ENCODE data around the gene PISD.

PISD gene

GRCh38 chr22:31579835-31580242 is 82.2 kb downstream of the PISD start:
- no peak overlapping the region for H3K4me3 ChIP-seq (ENCODE audit: low read depth in 1 of 2, low read length in 2 of 2)
- peaks cover 2 to 31% of the 10 kb centered on the region in 2 donors for H3K36me3 ChIP-seq (ENCODE audit: control insufficient read depth in 1 of 2, insufficient read depth in 2 of 2, low read length in 2 of 2)
- H3K4me1 ChIP-seq (ENCODE audit: control insufficient read depth in 1 of 2, insufficient read depth in 2 of 2, low read length in 2 of 2), result no peaks in the 10 kb centered on the region
- H3K27me3 ChIP-seq (ENCODE audit: low read depth, low read length), result no peaks in the 10 kb centered on the region
- no peak overlapping the region for H3K27ac ChIP-seq (ENCODE audit: low read length)
- no peaks in the 10 kb centered on the region for H3K9me3 ChIP-seq (ENCODE audit: control insufficient read depth in 1 of 2, low read length in 2 of 2)

GRCh38 chr22:31578171-31578570 is 83.8 kb downstream of the PISD start:
- H3K9me3 ChIP-seq (ENCODE audit: control insufficient read depth in 1 of 2, low read length in 2 of 2), result no peaks in the 10 kb centered on the region
- H3K27me3 ChIP-seq (ENCODE audit: low read depth, low read length), result no peaks in the 10 kb centered on the region
- H3K36me3 ChIP-seq (ENCODE audit: control insufficient read depth in 1 of 2, insufficient read depth in 2 of 2, low read length in 2 of 2), result peaks cover 5 to 34% of the 10 kb centered on the region in 2 donors
- no peak overlapping the region for H3K4me3 ChIP-seq (ENCODE audit: low read depth in 1 of 2, low read length in 2 of 2)
- H3K4me1 ChIP-seq (ENCODE audit: control insufficient read depth in 1 of 2, insufficient read depth in 2 of 2, low read length in 2 of 2), result no peaks in the 10 kb centered on the region
- no peak overlapping the region for H3K27ac ChIP-seq (ENCODE audit: low read length)

DNA sequence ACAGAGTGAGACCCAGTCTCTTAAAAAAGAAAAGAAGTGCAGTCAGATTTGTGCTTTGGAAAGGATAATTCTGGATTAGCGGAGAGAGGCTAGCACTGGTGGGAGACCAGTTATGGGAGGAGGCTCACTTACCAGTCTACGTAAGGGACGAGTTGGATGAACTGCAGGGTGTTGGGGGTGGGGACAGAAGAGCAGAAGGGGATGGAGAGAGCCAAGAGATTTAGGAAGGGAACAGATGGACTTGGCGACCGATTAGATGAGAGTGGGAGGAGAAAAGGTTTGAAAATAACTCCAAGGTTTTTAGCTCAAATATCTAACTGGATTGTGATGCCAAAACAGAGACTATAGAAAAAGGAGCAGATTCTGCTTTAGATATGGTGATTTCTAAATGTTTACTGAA is 84.3 kb downstream of the PISD start:
- H3K4me1 ChIP-seq (ENCODE audit: control insufficient read depth in 1 of 2, insufficient read depth in 2 of 2, low read length in 2 of 2), result no peaks in the 10 kb centered on the region
- no peaks in the 10 kb centered on the region for H3K27me3 ChIP-seq (ENCODE audit: low read depth, low read length)
- peaks cover 5 to 38% of the 10 kb centered on the region in 2 donors for H3K36me3 ChIP-seq (ENCODE audit: control insufficient read depth in 1 of 2, insufficient read depth in 2 of 2, low read length in 2 of 2)
- H3K4me3 ChIP-seq (ENCODE audit: low read depth in 1 of 2, low read length in 2 of 2), result no peak overlapping the region
- H3K9me3 ChIP-seq (ENCODE audit: control insufficient read depth in 1 of 2, low read length in 2 of 2), result no peaks in the 10 kb centered on the region
- H3K27ac ChIP-seq (ENCODE audit: low read length), result no peak overlapping the region

- Histone ChIP-seq H3K27ac (ENCODE audit: low read length) (no peak overlapping the region), H3K4me1 (ENCODE audit: control insufficient read depth in 1 of 2, insufficient read depth in 2 of 2, low read length in 2 of 2) (no peaks in the 10 kb centered on the region), H3K9me3 (ENCODE audit: control insufficient read depth in 1 of 2, low read length in 2 of 2) (no peaks in the 10 kb centered on the region), H3K4me3 (ENCODE audit: low read depth in 1 of 2, low read length in 2 of 2) (no peak overlapping the region), H3K36me3 (ENCODE audit: control insufficient read depth in 1 of 2, insufficient read depth in 2 of 2, low read length in 2 of 2) (peaks cover 5 to 39% of the 10 kb centered on the region in 2 donors), H3K27me3 (ENCODE audit: low read depth, low read length) (no peaks in the 10 kb centered on the region)
These were observed 86.8 kb downstream of the PISD start for GRCh38 chr22:31575190-31575589.

DNA sequence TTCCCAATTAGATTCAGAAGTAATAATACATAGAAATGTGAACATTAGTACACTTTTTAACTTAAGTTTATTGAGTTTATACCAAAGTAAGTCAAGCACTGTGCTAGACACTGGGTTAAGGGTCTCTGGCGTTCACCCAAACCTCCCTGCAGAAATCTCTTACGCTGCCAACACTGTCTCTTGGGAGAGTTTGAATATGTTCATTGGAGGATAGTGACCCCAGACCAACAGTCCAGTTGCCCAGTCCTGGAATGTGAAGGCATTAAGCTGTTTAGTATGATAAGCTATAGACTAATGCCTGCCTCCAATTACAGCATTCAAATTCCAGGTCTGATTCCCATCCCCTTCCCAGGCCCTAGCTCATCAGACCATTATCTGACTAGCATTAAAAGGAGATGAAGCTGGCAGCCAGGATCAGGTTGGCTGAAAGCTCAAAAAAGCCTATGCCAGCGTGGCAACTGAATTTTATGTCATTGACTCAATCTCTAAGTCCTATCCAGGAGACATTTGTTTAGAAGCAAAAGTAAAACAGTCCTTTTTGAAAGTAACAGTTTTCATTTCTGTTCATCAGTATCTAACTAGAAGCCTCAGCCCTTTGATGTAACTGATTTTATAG is 87.9 kb downstream of the PISD start:
- peaks cover 5 to 39% of the 10 kb centered on the region in 2 donors for H3K36me3 ChIP-seq (ENCODE audit: control insufficient read depth in 1 of 2, insufficient read depth in 2 of 2, low read length in 2 of 2)

DNA sequence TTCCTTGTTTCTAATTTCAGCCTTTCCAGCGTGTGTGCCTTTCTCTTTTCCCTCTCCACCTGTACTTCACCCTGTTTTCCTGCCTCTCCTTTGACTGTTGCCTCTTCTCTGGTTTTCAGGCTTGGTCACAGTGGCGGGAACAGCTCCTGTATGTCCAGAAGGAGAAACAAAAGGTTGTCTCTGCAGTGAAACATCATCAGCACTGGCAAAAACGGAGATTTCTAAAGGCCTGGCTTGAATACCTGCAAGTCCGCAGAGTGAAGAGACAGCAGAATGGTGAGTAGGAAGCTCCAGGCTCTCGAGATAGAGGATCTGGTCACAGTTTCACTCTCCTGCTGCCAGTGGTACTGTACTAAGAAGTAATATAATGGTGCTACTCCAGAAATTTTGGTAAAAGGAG is 89.1 kb downstream of the PISD start:
- no peak overlapping the region for H3K4me3 ChIP-seq (ENCODE audit: low read depth in 1 of 2, low read length in 2 of 2)
- no peaks in the 10 kb centered on the region for H3K9me3 ChIP-seq (ENCODE audit: control insufficient read depth in 1 of 2, low read length in 2 of 2)
- H3K36me3 ChIP-seq (ENCODE audit: control insufficient read depth in 1 of 2, insufficient read depth in 2 of 2, low read length in 2 of 2), result peaks cover 5 to 30% of the 10 kb centered on the region in 2 donors
- H3K27me3 ChIP-seq (ENCODE audit: low read depth, low read length), result no peaks in the 10 kb centered on the region
- H3K27ac ChIP-seq (ENCODE audit: low read length), result no peak overlapping the region
- no peaks in the 10 kb centered on the region for H3K4me1 ChIP-seq (ENCODE audit: control insufficient read depth in 1 of 2, insufficient read depth in 2 of 2, low read length in 2 of 2)

More for the DNA sequence above, 87.9 kb downstream of the PISD start:
- Histone ChIP-seq H3K9me3 (ENCODE audit: control insufficient read depth in 1 of 2, low read length in 2 of 2) (no peaks in the 10 kb centered on the region), H3K27ac (ENCODE audit: low read length) (no peak overlapping the region), H3K4me3 (ENCODE audit: low read depth in 1 of 2, low read length in 2 of 2) (no peak overlapping the region), H3K27me3 (ENCODE audit: low read depth, low read length) (no peaks in the 10 kb centered on the region), H3K4me1 (ENCODE audit: control insufficient read depth in 1 of 2, insufficient read depth in 2 of 2, low read length in 2 of 2) (no peaks in the 10 kb centered on the region)

- Histone ChIP-seq H3K36me3 (ENCODE audit: control insufficient read depth in 1 of 2, insufficient read depth in 2 of 2, low read length in 2 of 2) (peaks cover 4 to 6% of the 10 kb centered on the region in 2 donors), H3K4me1 (ENCODE audit: control insufficient read depth in 1 of 2, insufficient read depth in 2 of 2, low read length in 2 of 2) (no peaks in the 10 kb centered on the region), H3K27me3 (ENCODE audit: low read depth, low read length) (no peaks in the 10 kb centered on the region), H3K9me3 (ENCODE audit: control insufficient read depth in 1 of 2, low read length in 2 of 2) (no peaks in the 10 kb centered on the region), H3K4me3 (ENCODE audit: low read depth in 1 of 2, low read length in 2 of 2) (no peak overlapping the region), H3K27ac (ENCODE audit: low read length) (no peak overlapping the region)
These were observed 92.9 kb downstream of the PISD start for GRCh38 chr22:31569126-31569525.

Data from muscle layer of duodenum (tissue), 2 donors.